T-helper 2 cell treated with Interferon-gamma antibody and Interleukin-4, amounts not matched to agents 5 μg/mL and 100 μg/mL, for 36 hours (primary cell): ENCODE data around the gene ENC1.

ENCODE experiments used
- DNase-seq: peaks from one replicate; pipeline ENCODE4 v3.0.0; 2021; ENCODE audit warnings: low spot score
- H3K27ac Mint-ChIP-seq: one replicate; pipeline ENCODE4 v1.8.0; 2021; ENCODE audit warnings: mild to moderate bottlenecking, mixed read lengths
- H3K27me3 Mint-ChIP-seq: one replicate; pipeline ENCODE4 v1.8.0; 2021; ENCODE audit warnings: low read depth, mixed read lengths
- H3K36me3 Mint-ChIP-seq: one replicate; pipeline ENCODE4 v1.8.0; 2021; ENCODE audit warnings: low read depth, mixed read lengths
- H3K4me1 Mint-ChIP-seq: one replicate; pipeline ENCODE4 v1.8.0; 2021; ENCODE audit warnings: low read depth, mixed read lengths
- H3K4me3 Mint-ChIP-seq: one replicate; pipeline ENCODE4 v1.8.0; 2022; ENCODE audit warnings: mild to moderate bottlenecking, moderate library complexity, mixed read lengths
- H3K9me3 Mint-ChIP-seq: one replicate; pipeline ENCODE4 v1.8.0; 2021; ENCODE audit warnings: mixed read lengths

Gene ENC1

DNA sequence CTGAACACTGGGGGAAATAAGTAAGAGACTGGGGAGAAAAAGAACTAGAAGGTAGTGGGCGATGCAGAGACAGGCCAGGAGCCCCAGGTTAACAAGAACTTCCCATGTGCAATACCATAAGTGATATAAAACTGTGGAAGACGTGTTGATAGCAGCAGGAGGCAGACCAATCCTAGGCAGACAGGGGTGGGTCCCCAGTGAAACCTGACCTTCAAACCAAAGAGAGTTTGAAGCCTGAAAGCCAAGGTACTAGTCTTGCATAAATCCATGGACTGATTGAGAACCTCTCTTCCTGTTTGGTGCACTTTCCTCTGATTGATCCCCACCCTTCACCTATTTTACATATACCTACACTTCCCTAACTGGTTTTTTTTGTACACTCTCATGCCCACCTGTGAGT is 29.3 kb upstream of the ENC1 start:
- no peak for DNase-seq
- H3K36me3 Mint-ChIP-seq: no peaks in the 10 kb centered on the region
- no peak overlapping the region for H3K27ac Mint-ChIP-seq
- H3K4me3 Mint-ChIP-seq: no peak overlapping the region
- peaks cover 17% of the 10 kb centered on the region for H3K27me3 Mint-ChIP-seq
- H3K9me3 Mint-ChIP-seq: no peaks in the 10 kb centered on the region
- no peaks in the 10 kb centered on the region for H3K4me1 Mint-ChIP-seq

DNA sequence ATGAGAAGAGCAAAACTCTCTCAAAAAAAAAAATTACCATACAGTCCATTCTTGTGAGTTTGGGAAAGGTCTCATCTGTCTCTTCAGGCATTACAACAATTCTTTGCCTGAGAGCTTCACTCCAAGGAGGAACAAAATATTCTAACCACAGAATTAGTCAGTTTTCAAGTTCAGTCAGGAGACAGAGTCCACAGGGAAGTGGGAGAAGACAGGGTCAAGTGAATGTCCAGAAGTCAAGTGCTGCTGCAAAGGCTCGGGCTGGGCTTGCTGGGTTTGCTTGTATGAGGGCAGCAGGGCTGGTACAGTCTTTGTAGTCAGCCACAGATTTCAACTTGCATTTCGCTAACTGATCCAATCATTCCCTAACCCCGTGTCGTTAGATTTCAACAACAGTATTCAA is 26.9 kb upstream of the ENC1 start:
- no peaks in the 10 kb centered on the region for H3K36me3 Mint-ChIP-seq
- H3K4me3 Mint-ChIP-seq: no peak overlapping the region
- H3K9me3 Mint-ChIP-seq: no peaks in the 10 kb centered on the region
- DNase-seq: no peak
- no peak overlapping the region for H3K27ac Mint-ChIP-seq
- H3K4me1 Mint-ChIP-seq: no peaks in the 10 kb centered on the region
- H3K27me3 Mint-ChIP-seq: peaks cover 15% of the 10 kb centered on the region

DNA sequence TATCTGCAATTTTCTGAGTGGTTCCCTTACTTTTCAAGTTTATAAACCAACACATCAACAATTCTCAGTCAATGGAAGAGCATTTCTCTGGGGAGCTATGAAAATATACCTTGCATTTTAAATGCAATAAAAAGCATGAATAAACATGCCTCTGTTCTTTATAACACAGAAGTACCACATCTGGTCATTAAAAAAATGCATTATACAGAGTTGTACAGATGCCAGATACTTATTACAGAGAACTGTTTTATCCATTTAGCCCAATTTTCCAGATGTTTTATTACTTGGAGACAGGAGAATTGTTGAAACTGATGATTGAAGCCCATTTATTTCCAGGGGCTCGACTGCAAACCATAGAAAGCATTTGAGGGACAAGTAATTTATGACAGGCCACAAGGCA is 25.3 kb upstream of the ENC1 start:
- Mint-ChIP-seq H3K27ac (no peak overlapping the region), H3K27me3 (peaks cover 21% of the 10 kb centered on the region), H3K9me3 (no peaks in the 10 kb centered on the region), H3K4me3 (no peak overlapping the region), H3K4me1 (no peaks in the 10 kb centered on the region), H3K36me3 (no peaks in the 10 kb centered on the region)
- DNase-seq: no peak

DNA sequence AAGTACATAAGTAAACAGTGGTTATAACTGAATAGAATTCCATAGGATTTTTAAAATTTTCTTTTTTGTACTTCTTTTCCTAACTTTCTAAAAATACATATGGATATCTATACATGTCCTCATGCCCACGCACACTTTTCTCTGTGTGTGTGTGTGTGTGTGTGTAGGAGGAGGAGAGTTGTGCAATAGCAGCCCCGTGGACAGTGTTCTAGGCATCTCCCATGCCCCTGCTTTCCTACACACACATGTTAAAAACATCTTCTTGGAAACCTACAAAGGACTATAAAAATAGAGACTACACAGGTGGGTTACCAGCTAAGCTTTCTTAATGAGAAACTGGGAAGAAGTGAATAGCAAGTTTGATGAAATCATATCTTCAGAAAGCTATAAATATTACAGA is 24.7 kb upstream of the ENC1 start:
- H3K27me3 Mint-ChIP-seq: peaks cover 25% of the 10 kb centered on the region
- H3K4me1 Mint-ChIP-seq: no peaks in the 10 kb centered on the region
- no peak overlapping the region for H3K27ac Mint-ChIP-seq
- no peaks in the 10 kb centered on the region for H3K9me3 Mint-ChIP-seq
- DNase-seq: no peak
- no peak overlapping the region for H3K4me3 Mint-ChIP-seq
- H3K36me3 Mint-ChIP-seq: no peaks in the 10 kb centered on the region

DNA sequence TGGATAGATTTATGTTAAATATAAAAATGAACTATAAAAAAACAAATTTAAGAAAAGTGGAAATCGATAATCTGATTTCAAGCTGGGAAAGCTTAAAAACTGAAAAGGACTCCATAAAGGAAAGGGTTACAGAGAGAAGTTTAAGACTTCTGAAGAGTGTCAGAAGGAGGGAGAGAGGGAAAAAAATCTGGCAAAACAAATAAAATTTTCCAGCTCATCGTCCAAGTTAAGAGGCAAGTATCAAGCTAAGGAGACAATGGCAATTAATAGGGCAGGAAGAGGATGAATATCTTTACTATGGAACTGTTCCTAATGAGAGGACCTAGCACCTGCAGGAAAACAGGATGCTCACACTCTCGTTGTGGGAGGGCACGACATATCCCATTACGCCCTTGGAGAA is 24.0 kb upstream of the ENC1 start:
- DNase-seq: no peak
- Mint-ChIP-seq H3K36me3 (no peaks in the 10 kb centered on the region), H3K27me3 (peaks cover 25% of the 10 kb centered on the region), H3K27ac (no peak overlapping the region), H3K4me1 (no peaks in the 10 kb centered on the region), H3K9me3 (no peaks in the 10 kb centered on the region), H3K4me3 (no peak overlapping the region)

DNA sequence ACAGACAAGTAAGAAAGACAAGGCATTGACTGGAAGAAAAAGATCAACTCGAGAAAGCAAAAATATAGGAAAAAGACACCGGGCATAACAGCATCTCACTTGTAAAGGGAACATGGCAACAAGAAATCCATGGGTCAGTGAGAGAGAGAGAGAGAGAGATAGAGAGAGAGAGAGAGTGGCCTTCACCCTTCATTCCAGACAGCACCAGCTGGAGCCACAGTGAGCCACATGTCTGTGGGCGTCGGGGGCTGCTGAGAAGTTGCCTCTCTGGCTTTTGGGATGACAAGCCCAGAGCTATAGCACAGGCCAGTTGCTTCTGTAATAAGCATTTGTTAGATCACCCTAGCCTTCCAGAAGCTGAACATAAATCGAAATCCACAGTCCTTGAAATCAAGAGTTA is 20.3 kb upstream of the ENC1 start:
- Mint-ChIP-seq H3K27me3 (peaks cover 29% of the 10 kb centered on the region), H3K4me1 (no peaks in the 10 kb centered on the region), H3K9me3 (no peaks in the 10 kb centered on the region), H3K27ac (no peak overlapping the region), H3K4me3 (no peak overlapping the region), H3K36me3 (no peaks in the 10 kb centered on the region)
- no peak for DNase-seq

DNA sequence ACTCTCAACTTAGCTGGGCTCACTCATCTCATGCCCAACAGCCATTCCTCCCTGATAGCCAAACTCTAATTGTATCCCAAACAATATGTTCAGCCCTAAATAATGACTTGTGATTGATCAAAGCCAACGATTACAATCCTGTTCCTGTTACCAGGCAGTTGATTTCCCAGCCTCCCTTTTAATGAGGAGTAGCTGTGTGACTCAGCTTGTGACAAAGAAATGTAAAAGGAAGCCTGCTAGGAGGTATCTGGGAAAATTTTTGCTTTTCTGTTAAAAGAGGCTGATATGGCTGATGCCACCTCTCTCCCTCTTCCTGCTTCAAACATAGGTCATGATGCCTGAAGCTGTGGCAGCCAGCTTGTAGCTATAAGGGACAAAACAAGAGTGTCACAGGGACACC is 19.6 kb upstream of the ENC1 start:
- Mint-ChIP-seq H3K9me3 (no peaks in the 10 kb centered on the region), H3K27ac (no peak overlapping the region), H3K4me1 (no peaks in the 10 kb centered on the region), H3K36me3 (no peaks in the 10 kb centered on the region), H3K27me3 (peaks cover 26% of the 10 kb centered on the region), H3K4me3 (no peak overlapping the region)
- no peak for DNase-seq

DNA sequence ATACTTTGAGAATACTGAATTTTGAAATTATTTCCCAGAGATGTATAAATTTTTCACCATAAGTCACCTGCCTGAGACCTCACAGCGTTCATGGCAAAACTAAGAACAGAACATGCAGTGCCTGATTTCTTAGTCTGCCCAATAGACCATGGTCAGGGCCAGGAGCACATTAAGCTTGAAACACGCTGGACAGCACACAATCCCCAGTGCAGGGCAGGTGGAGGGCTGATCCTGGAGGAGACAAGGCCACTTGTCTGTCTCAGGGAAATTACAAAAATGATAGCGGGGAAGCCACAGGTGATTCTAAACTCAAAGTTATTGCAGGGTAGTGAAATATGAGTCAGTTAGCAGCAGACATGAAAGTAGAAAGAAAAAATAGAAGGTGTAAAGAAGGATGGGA is 18.6 kb upstream of the ENC1 start:
- Mint-ChIP-seq H3K27ac (no peak overlapping the region), H3K36me3 (no peaks in the 10 kb centered on the region), H3K27me3 (peaks cover 24% of the 10 kb centered on the region), H3K4me3 (no peak overlapping the region), H3K9me3 (no peaks in the 10 kb centered on the region), H3K4me1 (no peaks in the 10 kb centered on the region)
- no peak for DNase-seq

DNA sequence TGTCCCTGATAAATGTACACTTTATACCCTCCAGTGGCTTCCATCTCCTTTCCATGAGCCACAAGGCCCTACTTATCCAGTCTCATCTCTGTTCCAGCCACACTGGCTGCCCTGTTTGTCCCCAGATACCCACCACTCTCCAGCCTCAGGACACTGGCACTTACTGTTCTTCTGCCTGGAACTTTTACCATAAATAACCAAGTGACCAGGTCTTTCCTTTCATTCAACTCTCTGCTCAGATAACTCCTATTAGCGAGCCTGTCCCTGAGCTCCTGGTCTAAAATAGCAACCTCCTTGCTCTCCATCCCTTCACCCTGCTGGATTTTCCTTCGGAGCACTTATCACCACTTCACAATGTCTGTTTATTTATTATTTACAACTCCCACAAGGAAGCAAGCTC is 16.6 kb upstream of the ENC1 start:
- Mint-ChIP-seq H3K4me1 (no peaks in the 10 kb centered on the region), H3K9me3 (no peaks in the 10 kb centered on the region), H3K27me3 (peaks cover 22% of the 10 kb centered on the region), H3K27ac (no peak overlapping the region), H3K4me3 (no peak overlapping the region), H3K36me3 (no peaks in the 10 kb centered on the region)
- DNase-seq: no peak

DNA sequence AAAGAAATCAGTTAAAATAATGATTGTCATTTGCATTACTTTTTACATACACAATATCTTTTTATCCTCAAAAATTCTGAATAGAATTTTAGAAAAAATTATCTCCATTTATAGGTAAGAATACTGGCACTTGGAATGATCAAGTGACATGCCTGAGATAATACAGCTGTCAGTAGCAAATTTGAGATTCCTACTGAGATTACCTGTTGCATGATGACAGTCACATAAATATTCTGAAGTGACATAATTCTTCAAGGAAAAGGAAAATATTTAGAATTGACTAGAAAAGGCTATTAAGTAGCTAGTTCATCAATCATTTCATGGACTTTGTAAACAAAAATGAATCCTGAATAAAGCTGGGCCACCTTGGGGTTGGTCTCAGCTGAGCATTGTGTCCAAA is 15.2 kb upstream of the ENC1 start:
- Mint-ChIP-seq H3K9me3 (no peaks in the 10 kb centered on the region), H3K36me3 (no peaks in the 10 kb centered on the region), H3K27ac (no peak overlapping the region), H3K27me3 (peaks cover 18% of the 10 kb centered on the region), H3K4me3 (no peak overlapping the region), H3K4me1 (no peaks in the 10 kb centered on the region)
- no peak for DNase-seq

DNA sequence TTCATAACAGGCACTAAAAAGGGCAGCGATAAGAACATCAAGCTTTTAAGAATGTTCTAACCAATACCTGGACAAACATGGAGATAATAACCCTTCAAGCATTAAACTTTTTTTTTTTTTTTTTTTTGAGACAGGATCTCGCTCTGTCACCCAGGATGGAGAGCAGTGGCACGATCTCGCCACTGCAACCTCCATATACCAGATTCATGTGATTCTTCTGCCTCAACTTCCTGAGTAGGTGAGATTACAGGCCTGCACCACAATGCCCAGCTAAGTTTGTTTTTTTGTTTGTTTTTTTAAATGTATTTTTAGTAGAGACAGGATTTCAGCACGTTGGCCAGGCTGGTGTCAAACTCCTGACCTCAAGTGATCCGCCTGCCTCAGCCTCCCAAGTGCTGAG is 14.7 kb upstream of the ENC1 start:
- H3K36me3 Mint-ChIP-seq: no peaks in the 10 kb centered on the region
- H3K27me3 Mint-ChIP-seq: peaks cover 16% of the 10 kb centered on the region
- no peaks in the 10 kb centered on the region for H3K9me3 Mint-ChIP-seq
- no peak overlapping the region for H3K27ac Mint-ChIP-seq
- DNase-seq: no peak
- H3K4me1 Mint-ChIP-seq: no peaks in the 10 kb centered on the region
- H3K4me3 Mint-ChIP-seq: no peak overlapping the region

DNA sequence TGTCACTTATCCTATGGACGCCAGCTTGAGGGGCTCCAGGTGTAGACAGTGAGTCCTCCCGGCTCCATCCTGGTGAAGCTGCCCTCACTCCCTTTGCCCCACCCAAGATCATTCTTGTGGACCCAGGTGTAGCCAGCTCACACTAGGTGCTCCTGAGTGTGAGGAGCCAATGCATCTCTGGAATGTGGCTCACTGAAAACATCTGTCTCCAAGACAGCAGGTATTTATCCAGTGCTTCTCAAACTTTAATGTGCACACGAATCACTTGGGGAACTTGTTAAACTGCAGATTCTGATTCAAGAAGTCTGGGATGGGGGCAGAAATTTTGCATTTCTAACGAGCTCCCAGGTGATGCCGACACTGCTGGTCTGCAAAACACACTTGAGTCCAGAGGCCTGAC is 13.5 kb upstream of the ENC1 start:
- Mint-ChIP-seq H3K9me3 (no peaks in the 10 kb centered on the region), H3K27me3 (peaks cover 8% of the 10 kb centered on the region), H3K27ac (no peak overlapping the region), H3K36me3 (no peaks in the 10 kb centered on the region), H3K4me1 (no peaks in the 10 kb centered on the region), H3K4me3 (no peak overlapping the region)
- no peak for DNase-seq

DNA sequence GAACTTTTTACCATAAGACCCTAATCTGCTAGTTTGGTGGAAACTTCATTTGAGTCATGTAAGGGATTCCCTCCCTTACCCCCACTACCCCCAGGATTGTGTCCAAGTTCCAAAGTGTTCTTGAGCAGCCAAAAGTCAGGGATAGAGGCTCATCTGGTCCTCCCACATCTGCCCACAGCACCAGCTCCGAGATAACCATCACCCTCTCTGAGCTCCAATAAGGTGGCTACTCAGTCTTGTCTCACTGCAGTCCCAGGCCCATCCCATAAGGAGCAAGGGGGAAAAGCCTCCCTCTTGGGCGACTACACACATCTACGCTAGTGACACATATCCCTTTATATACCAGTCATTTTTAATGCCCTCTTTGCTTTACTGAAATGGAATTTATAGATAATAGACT is 12.0 kb upstream of the ENC1 start:
- Mint-ChIP-seq H3K4me3 (no peak overlapping the region), H3K4me1 (no peaks in the 10 kb centered on the region), H3K36me3 (no peaks in the 10 kb centered on the region), H3K27me3 (peaks cover 12% of the 10 kb centered on the region), H3K9me3 (no peaks in the 10 kb centered on the region), H3K27ac (no peak overlapping the region)
- DNase-seq: no peak

DNA sequence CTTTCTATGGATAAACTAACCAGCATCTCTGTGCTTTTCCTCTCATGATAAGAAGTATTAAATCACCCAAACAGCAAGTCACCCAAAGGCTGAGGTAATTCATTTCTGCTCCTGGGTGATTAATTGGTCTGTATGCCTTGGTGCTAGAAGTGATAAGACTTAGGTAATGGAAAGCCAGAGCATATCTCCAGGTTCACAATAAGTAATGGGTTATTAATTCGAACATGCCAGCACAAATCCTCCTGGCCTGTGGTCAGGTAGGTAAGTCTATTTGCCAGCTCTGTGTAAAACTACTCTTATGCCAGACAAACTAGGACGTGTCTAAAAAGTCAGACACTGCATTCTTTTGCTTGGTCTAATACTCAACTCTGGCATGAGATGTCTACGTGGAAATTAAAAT is 11.2 kb upstream of the ENC1 start:
- no peak overlapping the region for H3K27ac Mint-ChIP-seq
- no peak for DNase-seq
- no peaks in the 10 kb centered on the region for H3K36me3 Mint-ChIP-seq
- no peaks in the 10 kb centered on the region for H3K4me1 Mint-ChIP-seq
- H3K4me3 Mint-ChIP-seq: no peak overlapping the region
- peaks cover 18% of the 10 kb centered on the region for H3K27me3 Mint-ChIP-seq
- H3K9me3 Mint-ChIP-seq: no peaks in the 10 kb centered on the region

DNA sequence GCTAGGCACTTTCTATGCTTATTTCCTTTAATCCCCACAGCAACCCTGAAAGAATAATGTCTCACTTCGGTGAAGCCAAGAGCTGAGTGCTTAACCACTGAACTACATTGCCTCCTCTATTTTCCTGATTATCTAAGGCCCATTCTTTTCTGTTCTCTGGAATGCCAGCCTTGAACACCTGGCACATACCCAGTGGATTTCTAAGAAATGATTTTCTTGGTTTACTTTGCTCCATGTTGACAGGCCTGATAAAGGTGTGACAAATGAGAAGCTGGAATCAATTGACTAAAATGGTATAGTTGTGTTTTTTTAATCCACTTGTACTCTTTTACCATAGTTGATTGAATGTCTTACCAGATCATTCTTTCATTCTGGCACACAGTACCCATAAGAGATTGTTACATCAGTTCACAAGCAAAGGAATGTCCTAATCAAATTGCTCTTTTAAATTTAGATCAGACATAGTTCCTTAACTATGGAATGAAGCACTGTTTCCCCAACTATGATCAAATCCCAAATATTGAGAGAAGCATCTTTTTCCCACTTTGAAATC is 9.0 kb upstream of the ENC1 start:
- Mint-ChIP-seq H3K4me1 (no peaks in the 10 kb centered on the region), H3K27me3 (peaks cover 31% of the 10 kb centered on the region), H3K4me3 (no peak overlapping the region), H3K9me3 (no peaks in the 10 kb centered on the region), H3K36me3 (no peaks in the 10 kb centered on the region), H3K27ac (no peak overlapping the region)
- no peak for DNase-seq
